GM19035 (cell line): ENCODE measurements around the gene PIK3AP1.
"Not testable (repeated sequence)": the region's sequence is repeated elsewhere in the genome, so short reads cannot be mapped to it uniquely, and the experiment has no call there.

Source experiments
- ATAC-seq: cut with Tn5 transposase; IDR thresholded peaks from one replicate; pipeline ENCODE4 v1.9.1; 2021; ENCODE audit not compliant: unreplicated experiment

Gene PIK3AP1, protein sequence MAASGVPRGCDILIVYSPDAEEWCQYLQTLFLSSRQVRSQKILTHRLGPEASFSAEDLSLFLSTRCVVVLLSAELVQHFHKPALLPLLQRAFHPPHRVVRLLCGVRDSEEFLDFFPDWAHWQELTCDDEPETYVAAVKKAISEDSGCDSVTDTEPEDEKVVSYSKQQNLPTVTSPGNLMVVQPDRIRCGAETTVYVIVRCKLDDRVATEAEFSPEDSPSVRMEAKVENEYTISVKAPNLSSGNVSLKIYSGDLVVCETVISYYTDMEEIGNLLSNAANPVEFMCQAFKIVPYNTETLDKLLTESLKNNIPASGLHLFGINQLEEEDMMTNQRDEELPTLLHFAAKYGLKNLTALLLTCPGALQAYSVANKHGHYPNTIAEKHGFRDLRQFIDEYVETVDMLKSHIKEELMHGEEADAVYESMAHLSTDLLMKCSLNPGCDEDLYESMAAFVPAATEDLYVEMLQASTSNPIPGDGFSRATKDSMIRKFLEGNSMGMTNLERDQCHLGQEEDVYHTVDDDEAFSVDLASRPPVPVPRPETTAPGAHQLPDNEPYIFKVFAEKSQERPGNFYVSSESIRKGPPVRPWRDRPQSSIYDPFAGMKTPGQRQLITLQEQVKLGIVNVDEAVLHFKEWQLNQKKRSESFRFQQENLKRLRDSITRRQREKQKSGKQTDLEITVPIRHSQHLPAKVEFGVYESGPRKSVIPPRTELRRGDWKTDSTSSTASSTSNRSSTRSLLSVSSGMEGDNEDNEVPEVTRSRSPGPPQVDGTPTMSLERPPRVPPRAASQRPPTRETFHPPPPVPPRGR

DNA sequence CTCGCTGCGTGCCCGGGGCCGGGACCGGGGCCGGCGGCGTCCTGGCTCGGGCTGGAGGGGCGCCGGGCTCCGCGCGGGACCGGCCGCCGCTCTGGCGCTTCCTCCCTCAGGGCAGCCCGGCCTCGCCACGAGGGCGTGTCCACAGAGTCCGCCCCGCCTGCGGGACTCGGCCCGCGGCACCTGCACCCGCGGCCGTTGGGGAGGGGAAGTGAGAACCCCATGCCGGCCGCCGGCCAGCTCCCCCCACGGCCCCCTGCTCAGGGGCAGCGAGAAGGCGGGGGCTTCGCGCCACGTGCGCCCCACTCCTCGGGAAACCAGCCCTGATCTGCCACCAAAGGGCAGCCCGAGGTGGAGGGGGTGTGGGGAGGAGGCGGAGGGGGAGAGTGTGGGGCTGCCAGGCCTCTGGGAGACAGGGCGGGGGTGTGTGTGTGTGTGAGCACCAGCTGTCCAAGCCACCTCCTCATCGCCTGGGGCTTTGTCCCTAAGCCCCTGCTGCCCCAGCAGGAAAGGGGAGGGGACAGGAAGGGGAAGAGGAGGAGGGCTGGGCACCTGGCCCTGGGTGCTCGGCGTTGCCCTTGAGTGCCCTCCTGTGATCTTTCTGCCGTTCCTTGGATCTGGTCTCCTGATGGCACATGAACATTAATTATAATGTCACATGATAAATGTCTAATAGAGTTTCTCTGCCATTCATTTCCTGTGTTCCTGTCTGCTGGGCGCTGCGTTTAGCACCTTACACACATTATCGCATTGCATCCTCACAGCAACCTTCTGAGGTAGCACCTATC is at the start of gene PIK3AP1:
PIK3AP1 (minus strand) TSS at position 93 of the 785 bp plus-strand sequence. CDS start 120 bp downstream, outside the sequence.
- ATAC-seq, result peak; percentile 58

DNA sequence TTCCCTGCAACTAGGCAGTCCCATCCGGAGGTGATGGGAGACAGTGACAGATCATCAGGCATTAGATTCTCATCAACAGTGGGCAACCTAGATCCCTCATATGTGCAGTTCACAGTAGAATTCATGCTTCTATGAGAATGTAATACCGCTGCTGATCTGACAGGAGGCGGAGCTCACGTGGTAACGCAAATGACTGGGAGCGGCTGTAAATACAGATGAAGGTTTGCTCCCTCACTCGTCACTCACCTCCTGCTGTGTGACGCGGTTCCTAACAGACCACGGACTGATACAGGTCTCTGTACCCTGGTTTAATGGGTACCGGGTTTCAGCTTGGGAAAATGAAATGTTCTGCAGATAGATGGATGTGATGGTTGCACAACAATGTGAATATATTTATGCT is 47.8 kb upstream of the PIK3AP1 start:
- ATAC-seq, result no peak

DNA sequence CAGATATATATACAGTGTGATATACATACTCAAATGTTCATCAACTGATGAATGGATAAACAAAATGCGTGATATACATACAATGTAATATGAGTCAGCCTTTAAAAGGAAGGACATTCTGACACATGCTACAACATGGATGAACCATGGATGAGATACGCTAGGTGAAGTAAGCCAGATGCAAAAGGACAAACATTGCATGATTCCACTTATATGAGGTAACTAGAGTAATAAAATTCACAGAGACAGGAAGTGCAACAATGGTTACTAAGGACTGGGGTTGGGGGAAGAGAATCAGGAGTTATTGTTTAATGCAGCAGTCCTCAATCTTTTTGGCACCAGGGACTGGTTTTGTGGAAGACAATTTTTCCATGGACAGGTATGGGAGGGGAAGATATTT is 47.3 kb upstream of the PIK3AP1 start:
- no peak for ATAC-seq

DNA sequence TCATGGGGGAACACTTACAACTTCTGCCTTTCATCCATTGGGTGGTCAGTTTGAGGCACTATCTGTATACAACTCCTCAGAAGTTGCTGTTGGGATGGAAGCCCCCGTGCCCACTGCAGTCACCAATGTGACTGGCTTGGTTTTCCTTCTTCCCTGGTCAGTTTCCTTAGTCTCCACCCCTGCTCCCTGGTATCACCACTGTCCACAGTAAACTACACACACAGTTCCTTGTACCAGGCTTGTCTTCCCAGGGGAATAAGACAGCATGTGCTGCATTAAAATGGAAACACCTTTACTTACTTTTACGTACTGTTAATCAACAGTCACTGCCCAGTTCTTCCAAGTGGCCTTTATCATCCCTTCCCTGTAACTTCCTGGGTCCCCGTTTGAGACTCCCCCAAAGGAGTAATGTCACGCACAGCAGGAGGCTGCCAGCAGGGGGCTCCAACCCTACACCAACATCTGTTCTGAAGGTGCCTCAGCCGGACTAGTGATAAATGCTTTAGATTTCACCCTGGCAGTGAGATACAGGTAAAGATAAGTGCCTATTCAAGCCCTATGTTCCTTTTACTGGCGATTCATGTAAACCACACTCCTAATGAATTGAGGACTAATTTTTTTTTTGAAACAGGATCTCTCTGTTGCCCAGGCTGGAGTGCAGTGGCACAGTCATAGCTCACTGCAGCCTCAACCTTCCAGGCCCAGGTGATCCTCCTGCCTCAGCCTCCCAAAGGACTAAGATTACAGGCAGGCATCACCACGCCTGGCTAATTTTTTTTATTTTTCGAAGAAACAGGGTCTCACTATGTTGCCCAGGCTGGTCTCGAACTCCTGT is 45.3 kb upstream of the PIK3AP1 start:
- ATAC-seq, result no peak

DNA sequence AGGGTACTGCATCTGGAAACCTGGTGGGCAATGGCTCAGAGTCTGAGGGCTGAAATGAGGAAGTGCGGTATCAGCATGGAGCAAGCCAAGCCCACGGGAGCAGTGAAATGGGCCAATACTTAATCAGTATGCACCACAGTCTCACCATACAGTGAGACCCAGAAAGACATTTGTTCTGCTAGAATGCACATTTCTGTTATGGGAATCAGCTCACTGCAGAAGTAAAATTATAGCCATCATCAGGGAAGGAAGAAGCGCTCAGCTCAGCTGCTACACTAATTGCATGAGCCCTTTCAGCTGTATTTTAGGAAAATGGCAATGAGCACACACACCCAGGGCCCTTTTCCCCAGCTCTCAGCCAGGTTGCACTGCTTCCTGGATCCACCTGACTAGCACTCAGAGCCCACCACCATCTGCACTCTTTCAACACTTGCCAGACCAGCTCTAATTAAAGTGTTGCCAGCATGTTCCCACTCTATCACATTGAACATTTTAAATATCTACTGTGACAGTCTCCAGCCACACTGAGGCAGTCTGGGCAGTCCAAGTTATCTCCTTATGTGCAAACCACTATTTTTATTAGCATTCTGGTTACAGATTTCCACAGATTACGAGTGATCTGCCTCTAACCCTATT is 44.2 kb upstream of the PIK3AP1 start:
- ATAC-seq, result no peak

DNA sequence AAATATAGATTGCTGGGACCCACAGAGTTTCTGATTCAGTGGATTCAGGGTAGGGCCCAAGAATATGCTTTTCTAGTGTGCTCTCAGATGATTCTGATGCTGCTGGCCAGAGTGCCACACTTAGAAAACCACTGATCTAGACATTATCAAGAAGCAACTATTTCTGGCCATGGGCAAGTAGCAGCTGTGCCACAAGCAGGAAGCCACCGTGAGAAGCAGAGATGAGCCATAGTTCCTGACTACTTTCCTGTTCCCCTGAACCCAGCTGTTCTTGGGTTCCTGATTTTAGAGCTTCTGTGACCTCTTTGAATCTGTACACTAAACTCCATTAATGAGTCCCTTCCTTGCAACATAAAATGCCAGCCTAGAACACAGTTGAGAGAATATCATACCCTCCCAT is 38.1 kb upstream of the PIK3AP1 start:
- ATAC-seq, result no peak

DNA sequence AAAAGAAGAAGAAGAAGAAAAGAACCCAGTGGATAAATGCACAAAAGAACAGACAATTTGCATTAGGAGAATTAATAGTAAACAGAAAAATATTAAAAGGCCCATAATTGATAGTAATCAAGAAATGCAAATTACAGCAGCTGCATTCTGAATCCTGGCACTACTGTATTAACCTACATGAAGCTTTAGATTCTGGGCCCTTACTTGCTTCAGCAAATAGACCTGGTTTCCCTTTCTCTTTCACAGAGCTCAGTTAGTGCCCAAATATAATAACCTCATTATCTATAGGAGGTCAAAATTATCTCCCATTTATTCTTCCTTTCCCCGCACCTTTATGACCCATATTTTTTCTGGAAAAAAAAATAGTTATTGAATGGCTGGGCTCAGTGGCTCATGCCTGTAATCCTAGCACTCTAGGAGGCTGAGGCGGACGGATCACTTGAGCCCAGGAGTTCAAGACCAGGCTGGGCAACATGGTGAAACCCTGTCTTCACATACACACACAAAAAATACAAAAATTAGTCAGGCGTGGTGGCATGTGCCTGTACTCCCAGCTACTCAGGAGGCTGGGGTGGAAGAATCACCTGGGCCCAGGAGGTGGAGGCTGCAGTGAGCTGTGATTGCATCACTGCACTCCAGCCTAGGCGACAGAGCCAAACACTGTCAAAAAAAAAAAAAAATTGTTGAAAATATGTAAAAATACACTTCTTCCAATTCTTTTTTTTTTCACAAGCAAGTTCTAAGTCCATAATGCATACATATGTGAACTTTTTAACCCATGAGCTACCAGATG is 36.0 kb upstream of the PIK3AP1 start:
- ATAC-seq, result no peak

DNA sequence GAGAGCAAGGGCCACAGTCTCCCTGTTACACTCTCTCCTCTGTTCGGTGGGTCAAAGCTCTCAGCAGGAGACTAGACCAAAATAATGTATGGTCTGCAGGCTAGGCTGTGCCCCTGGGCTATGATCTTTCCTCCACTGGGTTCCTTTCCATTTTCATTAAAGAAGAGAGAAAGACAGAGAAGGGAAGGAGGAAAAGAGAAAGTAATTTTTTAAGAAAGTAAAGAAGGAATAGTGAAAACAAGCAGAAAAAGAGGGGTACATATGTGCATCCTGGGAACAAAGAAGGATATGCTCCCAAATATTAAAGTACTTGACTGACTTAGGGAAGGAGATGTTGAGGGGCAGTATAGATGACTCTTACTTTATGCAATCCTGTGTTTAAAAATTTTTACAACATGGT is 33.6 kb upstream of the PIK3AP1 start:
- ATAC-seq, result no peak

DNA sequence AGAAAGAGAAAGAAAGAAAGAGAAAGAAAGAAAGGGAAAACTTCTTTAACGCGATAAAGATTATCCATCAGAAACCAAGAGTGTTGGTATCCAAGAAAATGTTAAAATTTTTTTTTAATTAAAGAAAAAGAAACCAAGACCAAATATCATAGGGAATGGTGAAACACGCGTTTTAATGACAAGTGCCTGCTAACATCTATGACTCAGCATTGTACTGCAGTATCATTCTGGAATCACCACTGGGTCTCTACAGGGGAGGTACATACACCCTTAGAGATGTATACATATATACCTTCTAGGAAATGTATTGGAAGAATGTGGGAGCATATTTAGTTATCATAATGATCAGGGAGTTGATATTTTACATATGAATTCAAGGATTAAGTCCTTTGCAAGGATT is 32.1 kb upstream of the PIK3AP1 start:
- ATAC-seq, result no peak

DNA sequence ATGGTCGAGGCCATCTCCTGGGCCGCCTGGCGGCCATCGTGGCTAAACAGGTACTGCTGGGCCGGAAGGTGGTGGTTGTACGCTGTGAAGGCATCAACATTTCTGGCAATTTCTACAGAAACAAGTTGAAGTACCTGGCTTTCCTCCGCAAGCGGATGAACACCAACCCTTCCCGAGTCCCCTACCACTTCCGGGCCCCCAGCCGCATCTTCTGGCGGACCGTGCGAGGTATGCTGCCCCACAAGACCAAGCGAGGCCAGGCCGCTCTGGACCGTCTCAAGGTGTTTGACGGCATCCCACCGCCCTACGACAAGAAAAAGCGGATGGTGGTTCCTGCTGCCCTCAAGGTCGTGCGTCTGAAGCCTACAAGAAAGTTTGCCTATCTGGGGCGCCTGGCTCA is 30.0 kb upstream of the PIK3AP1 start:
- not testable (repeated sequence) for ATAC-seq

DNA sequence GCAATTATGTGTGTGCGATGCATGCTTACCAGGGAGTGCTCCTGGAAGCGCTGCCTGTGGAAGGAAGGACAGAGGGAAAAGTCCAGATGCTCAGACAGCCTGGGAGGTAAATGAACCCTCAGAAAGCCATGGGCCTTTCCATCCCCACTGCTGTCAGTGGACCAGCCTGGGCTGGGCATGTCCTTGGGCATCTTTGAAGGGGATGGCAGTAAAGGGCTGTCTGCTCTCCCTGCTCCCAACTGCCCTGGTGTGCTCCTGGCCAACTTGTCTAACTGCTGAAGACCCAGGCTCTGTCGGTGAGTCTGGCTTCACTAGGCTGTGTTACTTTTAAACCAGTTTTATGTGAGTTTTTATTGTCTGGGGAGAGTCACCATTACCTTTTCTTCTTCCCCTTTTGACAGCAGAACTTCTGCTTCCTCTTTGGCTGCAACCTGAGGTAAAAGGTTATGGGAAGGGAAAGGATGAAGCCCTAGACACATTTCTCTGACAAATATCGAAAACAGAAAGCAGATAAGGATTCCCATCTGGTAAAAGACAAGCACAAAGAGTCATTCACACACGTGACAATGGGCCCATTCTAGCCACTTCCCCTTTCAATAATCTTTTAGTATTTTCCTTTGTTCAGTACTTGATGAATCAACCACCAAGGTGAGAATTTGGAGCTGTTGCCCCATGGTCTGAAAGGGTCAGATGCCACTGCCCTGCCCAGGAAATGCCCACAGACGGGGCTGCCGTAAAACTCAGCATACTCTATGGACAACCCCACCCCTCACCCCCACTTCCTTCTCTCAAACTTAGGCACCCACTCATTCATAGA is 27.6 kb upstream of the PIK3AP1 start:
- peak; percentile 87 for ATAC-seq

DNA sequence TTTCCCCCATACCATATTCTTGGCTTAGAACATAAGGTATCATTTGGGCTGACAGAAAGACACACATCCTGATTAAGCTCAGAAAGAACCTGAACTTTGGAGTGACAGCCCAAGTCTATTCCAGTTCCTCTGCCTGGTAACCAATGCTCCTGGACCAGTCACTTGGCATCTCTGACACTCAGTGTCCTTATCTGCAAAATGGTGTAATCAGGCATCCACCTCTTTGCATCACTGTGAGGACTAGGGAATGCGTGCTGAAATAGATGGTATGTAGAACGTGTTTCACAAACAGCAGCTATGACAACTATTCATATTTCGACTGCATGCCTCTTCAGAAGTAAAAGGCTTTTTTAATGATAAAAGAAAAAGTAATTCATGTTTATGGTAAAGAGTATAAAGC is 26.2 kb upstream of the PIK3AP1 start:
- no peak for ATAC-seq

DNA sequence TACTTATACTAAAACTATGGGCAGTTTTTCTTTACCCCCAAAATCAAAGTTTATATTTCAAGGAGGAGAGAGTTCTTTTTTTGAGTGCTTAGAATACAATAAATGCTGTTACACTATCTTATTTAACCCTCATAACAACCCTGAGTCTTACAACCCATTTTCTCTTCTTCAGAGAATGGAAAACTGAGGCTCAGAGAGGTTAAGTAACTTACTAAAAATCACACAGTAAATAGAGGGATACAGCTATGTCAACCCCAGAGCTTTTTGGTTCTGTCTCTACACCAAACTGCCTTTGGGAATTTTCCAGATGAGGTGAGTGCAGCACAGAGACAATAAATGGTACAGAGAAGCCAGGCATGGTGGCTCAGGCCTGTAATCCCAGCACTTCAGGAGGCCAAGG is 25.6 kb upstream of the PIK3AP1 start:
- ATAC-seq, result no peak

DNA sequence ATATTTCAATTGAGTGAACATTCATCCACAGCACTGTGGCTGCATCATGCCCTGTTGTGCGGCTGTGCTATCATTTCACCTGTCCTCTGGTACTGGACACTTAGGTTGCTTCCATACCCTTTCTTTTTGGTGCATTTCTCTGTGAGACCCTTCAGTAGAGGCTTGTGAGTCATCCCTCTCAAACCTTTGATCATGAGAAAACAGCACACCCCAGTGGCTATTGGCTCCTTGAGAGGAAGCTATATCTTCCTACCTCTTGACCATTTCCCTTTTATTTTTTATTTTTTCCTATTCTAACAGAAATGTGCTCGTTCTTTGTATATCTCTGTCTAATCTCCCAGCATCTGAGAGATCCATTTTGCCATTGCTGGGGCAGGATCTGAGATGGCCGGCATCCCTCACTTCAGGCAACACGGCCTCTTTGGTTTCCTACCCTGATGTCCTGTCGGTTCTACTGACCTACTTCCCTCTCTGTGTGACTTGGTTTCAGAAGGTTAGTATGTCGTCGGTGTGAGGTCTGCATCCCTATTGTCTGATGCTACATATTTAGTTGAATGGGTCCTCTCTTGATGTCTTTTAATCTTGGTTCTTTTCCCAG is 23.8 kb upstream of the PIK3AP1 start:
- no peak for ATAC-seq

DNA sequence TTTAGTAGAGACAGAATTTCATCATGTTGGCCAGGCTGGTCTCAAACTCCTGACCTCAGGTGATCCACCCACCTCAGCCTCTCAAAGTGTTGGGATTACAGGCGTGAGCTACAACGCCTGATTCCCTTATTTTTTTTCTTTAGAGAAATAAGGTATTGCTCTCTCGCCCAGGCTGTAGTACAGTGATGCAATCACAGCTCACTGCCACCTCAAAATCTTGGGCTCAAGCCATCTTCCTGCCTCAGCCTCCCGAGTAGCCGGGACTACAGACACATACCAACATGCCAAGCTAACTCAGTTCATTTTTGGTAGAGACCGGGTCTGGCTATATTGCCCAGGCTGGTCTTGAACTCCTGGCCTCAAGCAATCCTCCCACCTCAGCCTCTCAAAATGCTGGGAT is 21.2 kb upstream of the PIK3AP1 start:
- ATAC-seq, result not testable (repeated sequence)

DNA sequence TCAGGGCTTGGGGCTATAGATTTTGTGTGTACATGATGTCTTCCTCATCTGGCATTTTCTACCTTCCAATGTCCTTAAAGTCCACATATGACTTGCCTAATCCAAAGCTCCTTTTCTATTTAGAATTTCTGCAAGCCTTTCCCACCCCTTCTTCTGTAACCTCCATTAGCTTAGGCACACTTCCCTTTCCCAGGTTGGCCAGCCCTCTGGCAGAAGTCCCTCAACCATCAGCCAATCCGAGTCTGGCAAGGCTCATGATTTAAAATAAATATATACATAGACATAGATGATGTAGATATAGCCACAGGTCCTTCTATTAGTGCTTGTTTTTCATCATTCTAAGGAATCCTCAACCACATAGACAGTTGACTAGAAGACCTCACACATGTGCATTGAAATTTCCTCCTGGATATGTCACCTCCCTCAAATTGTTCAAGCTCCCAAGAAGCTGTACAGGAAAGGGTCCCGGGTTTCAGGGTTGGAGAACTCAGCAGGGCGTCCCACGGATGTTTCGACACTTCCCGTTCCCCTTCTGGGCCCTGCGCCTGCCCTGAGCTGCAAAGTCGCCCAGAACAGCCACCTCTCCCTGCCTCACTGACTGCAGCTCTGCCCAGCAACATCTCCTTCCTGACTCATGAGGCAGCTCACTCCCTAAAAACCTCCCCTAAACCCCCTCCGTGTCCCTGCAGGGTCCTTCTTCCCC is 20.4 kb upstream of the PIK3AP1 start:
- ATAC-seq, result no peak

DNA sequence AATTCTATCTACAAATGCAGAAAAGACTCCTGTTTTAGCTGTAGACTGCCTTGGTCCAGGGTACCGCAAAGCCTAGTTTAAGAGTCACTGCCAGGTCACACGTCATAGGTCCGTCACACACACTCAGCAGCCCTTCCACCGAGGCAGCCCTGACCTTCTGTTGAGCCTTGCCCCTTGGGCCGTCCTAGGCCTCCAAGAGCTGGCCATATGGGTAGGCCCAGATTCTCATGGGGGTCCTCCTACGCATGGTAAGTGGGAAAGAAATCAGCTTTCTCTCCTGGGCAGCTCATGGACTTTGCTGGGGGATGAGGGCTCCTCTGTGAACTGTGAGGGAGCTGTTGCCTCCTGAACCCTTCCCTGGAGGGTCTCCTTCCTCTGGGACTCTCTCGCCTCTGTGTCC is 19.8 kb upstream of the PIK3AP1 start:
- no peak for ATAC-seq
